Superior temporal gyrus (tissue), 1 donor: ENCODE results near the gene PRKAR1B.

ENCODE experiments used
- DNase-seq: peaks from one replicate; pipeline ENCODE4 v3.0.0-alpha.2; 2016; ENCODE audit errors: extremely low spot score

PRKAR1B gene

GRCh38 chr7:739983-740942 is 13.2 kb upstream of the PRKAR1B start:
- no peak for DNase-seq

- DNase-seq = no peak
These were observed 12.4 kb upstream of the PRKAR1B start for GRCh38 chr7:739455-739982.

GRCh38 chr7:738723-739454 is 11.8 kb upstream of the PRKAR1B start:
- DNase-seq = no peak

GRCh38 chr7:738241-738640 is 11.2 kb upstream of the PRKAR1B start:
- no peak for DNase-seq

- DNase-seq = no peak
These were observed 7.7 kb upstream of the PRKAR1B start for GRCh38 chr7:734808-735207.

- DNase-seq = no peak
These were observed 7.1 kb upstream of the PRKAR1B start for GRCh38 chr7:734214-734613.

- no peak for DNase-seq
These were observed 5.5 kb upstream of the PRKAR1B start for GRCh38 chr7:732556-732955.

- no peak for DNase-seq
These were observed 5.0 kb upstream of the PRKAR1B start for GRCh38 chr7:732094-732541.

GRCh38 chr7:731440-732085 is 4.5 kb upstream of the PRKAR1B start:
- no peak for DNase-seq

GRCh38 chr7:730501-731439 is 3.7 kb upstream of the PRKAR1B start:
- DNase-seq = no peak

GRCh38 chr7:729140-730000 is 2.3 kb upstream of the PRKAR1B start:
- peak; percentile 45 for DNase-seq

- no peak for DNase-seq
These were observed 1.5 kb upstream of the PRKAR1B start for GRCh38 chr7:728602-729001.

GRCh38 chr7:727806-728460 is 852 bp upstream of the PRKAR1B start:
- no peak for DNase-seq

GRCh38 chr7:726854-727103 is 302 bp downstream of the PRKAR1B start:
- no peak for DNase-seq

- DNase-seq = peak; percentile 90
These were observed 812 bp downstream of the PRKAR1B start, which contains the start of gene DNAAF5 for GRCh38 chr7:726084-726853. DNAAF5 (plus strand) TSS chr7:726699; CDS start chr7:726721, 22 bp downstream.

- no peak for DNase-seq
These were observed 1.7 kb downstream of the PRKAR1B start for GRCh38 chr7:725223-726005.

- DNase-seq = no peak
These were observed 2.8 kb downstream of the PRKAR1B start for GRCh38 chr7:724298-724697.

- no peak for DNase-seq
These were observed 3.5 kb downstream of the PRKAR1B start for GRCh38 chr7:723541-723940.
